PC-3 (cell line): ENCODE data around the gene TOP3A. TPM values are rescaled to one million over a fixed set of nuclear protein-coding genes. Genes with fewer than 3 reads are reported as not detected.

Source experiments
- ATAC-seq: fragments of 200-7000 bp; cut with Tn5 transposase; 2 replicates; pipeline ENCODE4 v1.9.1; 2020; ENCODE audit warnings: mild to moderate bottlenecking, moderate library complexity
- BruUV-seq: library from RNA; stranded (reverse); fragments of 400-500 nt; replicated peaks from 2 replicates; lab custom pipeline; 2021; lab: Mats Ljungman, UMichigan
- CTCF ChIA-PET: fragments of 300-600 bp; sonication (Branson Sonifier 250); formaldehyde crosslinking; loops from one replicate; lab custom pipeline; 2022; ENCODE audit warnings: antibody characterized with exemption; lab: Charles Lee
- POLR2A ChIA-PET: fragments of 300-600 bp; sonication (Branson Sonifier 250); formaldehyde crosslinking; loops from one replicate; lab custom pipeline; 2022; ENCODE audit warnings: antibody characterized with exemption; ENCODE audit not compliant: unreplicated experiment; lab: Charles Lee
- DNase-seq: peaks from one replicate; pipeline ENCODE4 v3.0.0-alpha.2; 2015
- H2AFZ ChIP-seq: fragments of 300-600 bp; sonication (generic); 2 replicates; pipeline ENCODE4 v1.6.0; 2016; ENCODE audit warnings: antibody characterized with exemption, low read length
- H3F3A ChIP-seq: fragments of 300-600 bp; sonication (generic); one replicate; pipeline ENCODE4 v1.6.0; 2017; ENCODE audit warnings: antibody characterized with exemption, low read length, control low read depth, mild to moderate bottlenecking; ENCODE audit not compliant: unreplicated experiment
- H3K27ac ChIP-seq: fragments of 300-600 bp; sonication (generic); 2 replicates; pipeline ENCODE4 v1.5.1; 2016; ENCODE audit warnings: mild to moderate bottlenecking, low read length
- H3K27me3 ChIP-seq: fragments of 300-600 bp; sonication (generic); 2 replicates; pipeline ENCODE4 v1.6.1; 2016; ENCODE audit warnings: low read length, mixed read lengths
- H3K36me3 ChIP-seq: fragments of 300-600 bp; sonication (generic); 2 replicates; pipeline ENCODE4 v1.6.1; 2016; ENCODE audit warnings: low read depth, mixed run types, low read length, mixed read lengths
- H3K4me1 ChIP-seq: fragments of 300-600 bp; sonication (generic); 2 replicates; pipeline ENCODE4 v1.5.1; 2016; ENCODE audit warnings: low read length; ENCODE audit not compliant: insufficient read depth
- H3K4me2 ChIP-seq: fragments of 300-600 bp; sonication (generic); 2 replicates; pipeline ENCODE4 v1.6.0; 2016; ENCODE audit warnings: low read length
- H3K4me3 ChIP-seq: fragments of 300-600 bp; sonication (generic); 2 replicates; pipeline ENCODE4 v1.5.1; 2016; ENCODE audit warnings: mild to moderate bottlenecking, low read length, mixed read lengths
- H3K79me2 ChIP-seq: fragments of 300-600 bp; sonication (generic); 2 replicates; pipeline ENCODE4 v1.6.1; 2017; ENCODE audit warnings: low read length, mixed read lengths
- H3K9ac ChIP-seq: fragments of 300-600 bp; sonication (generic); 2 replicates; pipeline ENCODE4 v1.6.0; 2016; ENCODE audit warnings: mild to moderate bottlenecking, low read length
- H3K9me2 ChIP-seq: fragments of 300-600 bp; sonication (generic); replicated peaks from 2 replicates; pipeline ENCODE4 v1.6.1; 2016; ENCODE audit warnings: mixed run types, low read length, mixed read lengths
- H3K9me3 ChIP-seq: fragments of 300-600 bp; sonication (generic); 2 replicates; pipeline ENCODE4 v1.6.1; 2016; ENCODE audit warnings: low read length, mixed read lengths
- H4K20me1 ChIP-seq: fragments of 300-600 bp; sonication (generic); 2 replicates; pipeline ENCODE4 v1.6.1; 2016; ENCODE audit warnings: low read length, mixed read lengths
- EZH2 ChIP-seq: fragments of 300-600 bp; sonication (generic); IDR thresholded peaks from one replicate; pipeline ENCODE4 v1.6.1; 2017; ENCODE audit warnings: antibody characterized with exemption, mild to moderate bottlenecking, low read length; ENCODE audit not compliant: unreplicated experiment
- EZH2phosphoT487 ChIP-seq: fragments of 300-600 bp; sonication (generic); IDR thresholded peaks from 2 replicates; pipeline ENCODE4 v1.6.1; 2018; ENCODE audit warnings: mild to moderate bottlenecking, antibody characterized with exemption, low read length, borderline replicate concordance
- intact Hi-C: fragments of 100-400 bp; cut with micrococcal nuclease; formaldehyde crosslinking; loops from 2 replicates; pipeline ENCODE4 v1.9.0; 2023
- total RNA-seq: library from RNA; depleted of rRNA; stranded (reverse); fragments of >200 nt; gene quantifications from 2 replicates; pipeline ENCODE4 v1.2.3, GENCODE V29; 2014
- TF ChIP-seq, protein P1 (sequence below): fragments of 300-600 bp; sonication (generic); conservative IDR thresholded peaks from 2 replicates; pipeline ENCODE4 v1.5.1; 2017; ENCODE audit warnings: antibody characterized with exemption, low read depth, mild to moderate bottlenecking, low read length

The TOP3A gene
- total RNA-seq, 1 experiment from 2014 or later: 46.8 TPM

DNA sequence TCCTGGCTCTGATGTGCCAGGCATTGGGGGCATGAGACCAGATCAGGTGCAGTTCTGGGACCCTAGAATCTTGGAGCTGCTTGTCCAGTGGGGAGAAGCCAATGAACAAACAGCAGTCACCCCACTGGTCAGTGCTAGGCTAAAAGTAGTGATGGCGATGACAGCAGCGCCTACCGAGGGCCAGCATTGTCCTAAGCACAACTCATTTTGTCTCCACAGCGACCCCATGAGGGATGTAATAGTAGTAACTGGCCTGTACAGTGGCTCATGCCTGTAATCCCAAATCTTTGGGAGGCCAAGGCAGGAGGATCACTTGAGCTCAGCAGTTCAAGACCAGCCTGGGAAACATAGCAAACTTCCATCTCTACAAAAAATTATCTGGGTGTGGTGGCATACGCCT lies 6.5 kb upstream of the TOP3A start:
- intact Hi-C loops: no loop called here
- H3K9ac ChIP-seq: no peak overlapping the region
- no peak for ATAC-seq
- no peaks in the 10 kb centered on the region for H3K9me3 ChIP-seq
- DNase-seq: peak; percentile 36
- H3K36me3 ChIP-seq: peaks cover 20% of the 10 kb centered on the region
- H3K27me3 ChIP-seq: no peaks in the 10 kb centered on the region
- BruUV-seq: no TSS peak
- no peak overlapping the region for H3K4me2 ChIP-seq
- CTCF ChIA-PET: no interaction called here
- H3K27ac ChIP-seq: no peak overlapping the region
- no peak overlapping the region for H2AFZ ChIP-seq
- peaks cover 38% of the 10 kb centered on the region for H3K4me1 ChIP-seq
- peaks cover 11% of the 10 kb centered on the region; the same call in 1 of the 2 replicates for H4K20me1 ChIP-seq
- POLR2A ChIA-PET: no interaction called here
- H3K9me2 ChIP-seq: no peaks in the 10 kb centered on the region
- H3K4me3 ChIP-seq: no peak overlapping the region
- no peak for TF ChIP-seq EZH2
- TF ChIP-seq, protein P1, sequence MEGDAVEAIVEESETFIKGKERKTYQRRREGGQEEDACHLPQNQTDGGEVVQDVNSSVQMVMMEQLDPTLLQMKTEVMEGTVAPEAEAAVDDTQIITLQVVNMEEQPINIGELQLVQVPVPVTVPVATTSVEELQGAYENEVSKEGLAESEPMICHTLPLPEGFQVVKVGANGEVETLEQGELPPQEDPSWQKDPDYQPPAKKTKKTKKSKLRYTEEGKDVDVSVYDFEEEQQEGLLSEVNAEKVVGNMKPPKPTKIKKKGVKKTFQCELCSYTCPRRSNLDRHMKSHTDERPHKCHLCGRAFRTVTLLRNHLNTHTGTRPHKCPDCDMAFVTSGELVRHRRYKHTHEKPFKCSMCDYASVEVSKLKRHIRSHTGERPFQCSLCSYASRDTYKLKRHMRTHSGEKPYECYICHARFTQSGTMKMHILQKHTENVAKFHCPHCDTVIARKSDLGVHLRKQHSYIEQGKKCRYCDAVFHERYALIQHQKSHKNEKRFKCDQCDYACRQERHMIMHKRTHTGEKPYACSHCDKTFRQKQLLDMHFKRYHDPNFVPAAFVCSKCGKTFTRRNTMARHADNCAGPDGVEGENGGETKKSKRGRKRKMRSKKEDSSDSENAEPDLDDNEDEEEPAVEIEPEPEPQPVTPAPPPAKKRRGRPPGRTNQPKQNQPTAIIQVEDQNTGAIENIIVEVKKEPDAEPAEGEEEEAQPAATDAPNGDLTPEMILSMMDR: peak; percentile 49
- TF ChIP-seq EZH2phosphoT487: no peak
- H3F3A ChIP-seq: no peaks in the 10 kb centered on the region
- peaks cover 54% of the 10 kb centered on the region for H3K79me2 ChIP-seq

DNA sequence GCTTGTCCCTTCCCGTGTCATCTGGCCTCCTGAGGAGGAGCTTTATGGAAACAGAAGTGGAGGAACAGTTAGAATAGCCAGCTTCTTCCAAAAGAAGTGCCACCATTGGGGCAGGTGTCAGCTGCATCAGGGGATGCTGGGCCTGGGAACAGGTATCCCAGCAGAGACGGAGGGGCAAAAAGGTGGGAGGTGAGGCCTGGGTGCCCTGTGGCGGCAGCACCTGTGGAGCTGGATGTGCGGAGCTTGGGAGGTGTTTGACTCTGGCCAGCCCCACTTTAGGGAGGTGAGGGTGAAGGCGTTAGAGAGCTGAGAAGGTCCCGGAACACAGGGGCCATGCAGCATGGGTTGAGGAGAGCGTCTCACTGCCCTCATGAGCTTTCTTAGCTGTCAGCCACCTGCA lies 5.5 kb upstream of the TOP3A start:
- H3K9me2 ChIP-seq: no peaks in the 10 kb centered on the region
- H4K20me1 ChIP-seq: peaks cover 11% of the 10 kb centered on the region; the same call in 1 of the 2 replicates
- peaks cover 24% of the 10 kb centered on the region for H3K36me3 ChIP-seq
- ATAC-seq: no peak
- H3F3A ChIP-seq: no peaks in the 10 kb centered on the region
- H3K27me3 ChIP-seq: no peaks in the 10 kb centered on the region
- CTCF ChIA-PET: no interaction called here
- intact Hi-C loops: no loop called here
- no peak overlapping the region for H3K27ac ChIP-seq
- peaks cover 48% of the 10 kb centered on the region for H3K4me1 ChIP-seq
- peaks cover 64% of the 10 kb centered on the region for H3K79me2 ChIP-seq
- peak overlapping the region; percentile 97; the same call in 1 of the 2 replicates for H3K4me3 ChIP-seq
- POLR2A ChIA-PET: no interaction called here
- no peak overlapping the region for H3K9ac ChIP-seq
- H3K4me2 ChIP-seq: peak overlapping the region; percentile 96
- H2AFZ ChIP-seq: no peak overlapping the region
- DNase-seq: no peak
- TF ChIP-seq EZH2phosphoT487: no peak
- TF ChIP-seq, protein P1: no peak
- no peak for TF ChIP-seq EZH2
- no peaks in the 10 kb centered on the region for H3K9me3 ChIP-seq
- no TSS peak for BruUV-seq

DNA sequence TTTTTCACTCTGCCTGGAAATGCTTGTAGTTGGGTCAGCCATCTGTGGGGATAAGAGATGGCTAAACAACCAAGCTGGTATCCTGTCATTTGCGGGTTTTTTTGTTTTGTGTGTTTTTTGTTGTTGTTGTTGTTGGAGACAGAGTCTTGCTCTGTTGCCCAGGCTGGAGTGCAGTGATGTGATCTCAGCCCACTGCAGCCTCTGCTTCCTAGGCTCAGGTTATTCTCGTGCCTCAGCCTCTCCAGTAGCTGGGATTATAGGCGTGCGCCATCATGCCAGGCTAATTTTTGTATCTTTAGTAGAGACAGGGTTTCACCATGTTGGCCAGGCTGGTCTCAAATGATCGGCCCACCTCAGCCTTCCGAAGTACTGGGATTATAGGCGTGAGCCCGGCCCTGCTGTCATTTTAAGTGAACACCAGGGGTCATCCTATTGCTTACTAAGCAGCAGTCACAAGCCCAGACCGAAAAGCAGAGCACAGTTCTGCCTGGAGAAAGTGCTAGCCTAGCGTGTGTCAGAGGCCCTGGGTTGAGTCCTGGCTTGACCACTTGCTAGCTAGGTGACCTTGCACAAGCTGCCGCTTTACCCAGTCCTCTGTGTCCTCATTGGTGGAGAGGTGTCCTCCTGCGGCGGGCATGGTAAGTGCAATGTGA lies 4.9 kb upstream of the TOP3A start:
- no peaks in the 10 kb centered on the region for H3K9me2 ChIP-seq
- DNase-seq: peak; percentile 61
- H3K27me3 ChIP-seq: no peaks in the 10 kb centered on the region
- CTCF ChIA-PET: no interaction called here
- H3K9me3 ChIP-seq: no peaks in the 10 kb centered on the region
- no peak overlapping the region for H2AFZ ChIP-seq
- POLR2A ChIA-PET: no interaction called here
- intact Hi-C loops: no loop called here
- BruUV-seq: no TSS peak
- no peaks in the 10 kb centered on the region for H3F3A ChIP-seq
- peak overlapping the region; percentile 96 for H3K4me2 ChIP-seq
- peaks cover 11% of the 10 kb centered on the region; the same call in 1 of the 2 replicates for H4K20me1 ChIP-seq
- peak; percentile 39 for ATAC-seq
- H3K4me1 ChIP-seq: peaks cover 49% of the 10 kb centered on the region
- H3K4me3 ChIP-seq: peak overlapping the region; percentile 97; the same call in 1 of the 2 replicates
- no peak overlapping the region for H3K9ac ChIP-seq
- H3K36me3 ChIP-seq: peaks cover 19% of the 10 kb centered on the region
- TF ChIP-seq EZH2: no peak
- TF ChIP-seq EZH2phosphoT487: no peak
- TF ChIP-seq, protein P1: peak; percentile 69
- no peak overlapping the region for H3K27ac ChIP-seq
- peaks cover 66% of the 10 kb centered on the region for H3K79me2 ChIP-seq
